Measurements from ENCODE around the gene CRYGC. TPM values are rescaled to one million over a fixed set of nuclear protein-coding genes. Genes with fewer than 3 reads are reported as not detected.

The CRYGC gene
- total RNA-seq, 1 donor from 2014 or later, result not detected

DNA sequence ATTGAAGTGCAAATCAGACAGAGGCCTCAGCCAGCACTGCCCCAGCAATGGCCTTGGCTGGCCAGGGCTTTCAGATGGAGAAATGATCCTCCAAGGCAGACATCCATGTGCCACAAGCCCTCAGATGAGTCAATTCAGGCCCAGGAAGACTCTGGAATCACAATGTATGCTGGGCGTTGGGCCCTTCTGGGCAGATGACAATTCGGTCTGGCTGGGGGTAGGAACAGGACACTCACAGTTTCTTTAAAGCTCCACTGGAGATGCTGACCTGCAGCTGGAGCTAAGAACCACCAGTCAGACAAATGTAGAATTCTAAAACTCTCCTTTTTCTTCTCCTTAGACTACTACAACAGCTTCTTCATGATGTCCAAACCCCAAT is 7.1 kb upstream of the CRYGC start:
- Histone ChIP-seq H3K9me3 (ENCODE audit: insufficient read depth, low read depth, low read length) (no peaks in the 10 kb centered on the region), H3K79me2 (ENCODE audit: insufficient read depth, low read length) (no peaks in the 10 kb centered on the region)

DNA sequence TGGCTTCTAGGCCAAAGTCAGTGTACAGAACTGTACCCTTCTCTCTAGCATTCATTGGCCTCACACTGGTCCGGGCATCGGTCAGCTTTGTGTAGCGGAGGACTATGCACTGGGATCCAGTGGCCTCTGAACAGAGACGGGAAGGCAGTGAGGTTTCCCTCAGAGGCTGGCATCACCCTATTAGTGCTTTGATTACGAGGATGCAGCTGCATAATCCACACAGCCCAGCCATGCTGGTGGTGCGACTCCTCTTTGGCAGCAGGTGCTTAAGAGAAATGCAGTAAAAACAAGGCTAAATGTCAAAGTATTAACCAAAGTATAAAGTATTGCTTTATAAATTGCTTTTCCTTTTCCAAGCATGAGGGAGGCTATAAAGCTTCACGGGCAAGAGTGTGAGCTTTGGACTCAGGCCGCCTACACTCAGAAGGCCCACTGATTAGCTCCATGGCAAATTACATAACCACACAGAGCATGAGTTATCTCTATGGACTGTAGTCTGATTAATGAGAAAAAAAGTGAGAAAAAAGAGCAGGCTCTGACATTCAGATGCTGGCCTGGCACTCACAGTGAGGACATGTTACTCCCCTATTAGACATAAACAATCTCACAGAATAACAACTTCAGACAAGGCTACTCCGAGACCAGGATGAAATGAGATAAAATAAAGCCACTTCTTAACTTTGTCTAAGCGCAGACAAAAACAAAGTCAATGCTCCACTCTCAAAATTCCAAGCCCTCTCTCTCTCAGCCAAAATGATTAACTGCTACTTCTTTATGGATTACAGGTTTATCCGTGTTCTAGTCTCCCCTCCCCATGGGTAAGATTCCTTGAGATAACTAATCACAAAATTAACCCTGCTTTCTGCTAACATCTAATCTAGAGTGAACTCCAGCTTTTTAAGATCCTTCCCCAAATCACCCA is 6.4 kb upstream of the CRYGC start:
- no peak overlapping the region for H3K27ac ChIP-seq (ENCODE audit: low read depth, low read length)

More for the DNA sequence above, 7.1 kb upstream of the CRYGC start:
- Histone ChIP-seq H3K36me3 (ENCODE audit: insufficient read depth, low read length) (no peaks in the 10 kb centered on the region), H3K4me3 (ENCODE audit: insufficient read depth, low read depth, low read length) (no peak overlapping the region), H4K20me1 (ENCODE audit: insufficient read depth, low read length) (no peaks in the 10 kb centered on the region), H3K9ac (ENCODE audit: low read length) (no peak overlapping the region), H3K27ac (ENCODE audit: low read depth, low read length) (no peak overlapping the region), H3K4me2 (ENCODE audit: low read length) (no peak overlapping the region), H3K4me1 (ENCODE audit: insufficient read depth, low read length) (no peaks in the 10 kb centered on the region), H2AFZ (ENCODE audit: low read depth, low read length) (no peak overlapping the region), H3K27me3 (ENCODE audit: insufficient read depth, low read length) (no peaks in the 10 kb centered on the region)
- peaks cover 5% of the 10 kb centered on the region for H3K9me3 Mint-ChIP-seq (ENCODE audit: unreplicated experiment)
- H3K4me3 Mint-ChIP-seq (ENCODE audit: unreplicated experiment), result no peak overlapping the region
- H3K27me3 Mint-ChIP-seq (ENCODE audit: low read depth, unreplicated experiment), result no peaks in the 10 kb centered on the region
- TF ChIP-seq EZH2 (IDR thresholded peaks at IDR 0.05; ENCODE audit: insufficient read depth, low read length) (no peak), CTCF (IDR thresholded peaks at IDR 0.05; ENCODE audit: insufficient read depth, low read depth, low read length) (no peak)
- peaks cover 2% of the 10 kb centered on the region for H3K4me1 Mint-ChIP-seq (ENCODE audit: low read depth, unreplicated experiment)
- FAIRE-seq, result no peak
- DNase-seq (ENCODE audit: low read depth), result no peak
- no peaks in the 10 kb centered on the region for H3K36me3 Mint-ChIP-seq (ENCODE audit: low read depth, unreplicated experiment)
- H3K27ac Mint-ChIP-seq (ENCODE audit: unreplicated experiment), result no peak overlapping the region

More for the DNA sequence above, 6.4 kb upstream of the CRYGC start:
- H3K9ac ChIP-seq (ENCODE audit: low read length), result no peak overlapping the region
- no peak overlapping the region for H3K4me3 ChIP-seq (ENCODE audit: insufficient read depth, low read depth, low read length)
- Mint-ChIP-seq H3K27ac (ENCODE audit: unreplicated experiment) (no peak overlapping the region), H3K36me3 (ENCODE audit: low read depth, unreplicated experiment) (no peaks in the 10 kb centered on the region), H3K4me1 (ENCODE audit: low read depth, unreplicated experiment) (peaks cover 2% of the 10 kb centered on the region), H3K9me3 (ENCODE audit: unreplicated experiment) (peaks cover 5% of the 10 kb centered on the region), H3K27me3 (ENCODE audit: low read depth, unreplicated experiment) (no peaks in the 10 kb centered on the region), H3K4me3 (ENCODE audit: unreplicated experiment) (no peak overlapping the region)
- FAIRE-seq (no peak), DNase-seq (ENCODE audit: low read depth) (peak; percentile 49)
- no peaks in the 10 kb centered on the region for H3K4me1 ChIP-seq (ENCODE audit: insufficient read depth, low read length)
- H3K27me3 ChIP-seq (ENCODE audit: insufficient read depth, low read length), result no peaks in the 10 kb centered on the region
- no peak overlapping the region for H2AFZ ChIP-seq (ENCODE audit: low read depth, low read length)
- TF ChIP-seq CTCF (IDR thresholded peaks at IDR 0.05; ENCODE audit: insufficient read depth, low read depth, low read length), result no peak
- no peak for TF ChIP-seq EZH2 (IDR thresholded peaks at IDR 0.05; ENCODE audit: insufficient read depth, low read length)
- H4K20me1 ChIP-seq (ENCODE audit: insufficient read depth, low read length), result no peaks in the 10 kb centered on the region
- H3K4me2 ChIP-seq (ENCODE audit: low read length), result no peak overlapping the region
- H3K36me3 ChIP-seq (ENCODE audit: insufficient read depth, low read length), result no peaks in the 10 kb centered on the region
- no peaks in the 10 kb centered on the region for H3K9me3 ChIP-seq (ENCODE audit: insufficient read depth, low read depth, low read length)
- no peaks in the 10 kb centered on the region for H3K79me2 ChIP-seq (ENCODE audit: insufficient read depth, low read length)

All from astrocyte (in vitro differentiated cells and primary cell).